Adrenal gland (tissue), 12 donors: ENCODE results near the gene CDYL2. TPM values are rescaled to one million over a fixed set of nuclear protein-coding genes. Genes with fewer than 3 reads are reported as not detected.
"Not testable (repeated sequence)": the region's sequence is repeated elsewhere in the genome, so short reads cannot be mapped to it uniquely, and the experiment has no call there.

Experiments used
- DNase-seq, 7 donors: peaks; one replicate each; pipeline ENCODE4 v3.0.0-alpha.2; 2019 to 2020
- H3K27ac ChIP-seq, 5 donors: fragments of 200-600 bp; sonication (generic) in 4 of 5; 1 replicate in 3 of 5; 2 replicates in 2 of 5; pipeline versions ENCODE4 v1.5.1 to v1.8.0; 2016 to 2020; ENCODE audit warnings: mild to moderate bottlenecking in 1 of 5
- H3K27me3 ChIP-seq: fragments of 200-600 bp; 2 replicates; pipeline ENCODE4 v1.8.0; 2021
- H3K36me3 ChIP-seq, 2 donors: fragments of 200-600 bp; replicated peaks in 1 of 2; 1 replicate in 1 of 2; 2 replicates in 1 of 2; pipeline versions ENCODE4 v1.5.1 to v1.8.0; 2018 to 2022
- H3K4me1 ChIP-seq, 2 donors: fragments of 200-600 bp; replicated peaks in 1 of 2; 1 replicate in 1 of 2; 2 replicates in 1 of 2; pipeline versions ENCODE4 v1.5.1 to v1.8.0; 2018 to 2021
- H3K4me3 ChIP-seq, 4 donors: fragments of 200-600 bp; sonication (generic) in 3 of 4; one replicate each; pipeline ENCODE4 v1.5.1; 2016 to 2018
- H3K9me3 ChIP-seq, 3 donors: fragments of 200-600 bp; sonication (generic) in 1 of 3; replicated peaks in 1 of 3; 1 replicate in 2 of 3; 2 replicates in 1 of 3; pipeline versions ENCODE4 v1.5.1 to v1.8.0; 2016 to 2021
- POLR2A ChIP-seq, 2 donors: fragments of 450-650 bp; IDR thresholded peaks; one replicate each; pipeline ENCODE4 v1.6.1; 2017; ENCODE audit warnings: antibody characterized with exemption in 2 of 2, mild to moderate bottlenecking in 2 of 2, moderate library complexity in 1 of 2
- WGBS, 4 donors: extraction: QIAGEN DNeasy Blood & Tissue Kit in 2 of 4; methylation state at CpG; one replicate each; pipeline versions ENCODE4 v1.1.5 to v1.1.7; 2013 to 2017; 5-methylcytosine and 5-hydroxymethylcytosine counted together
- intact Hi-C, 2 donors: fragments of 100-400 bp; cut with DNase I; formaldehyde crosslinking; loops; one replicate each; pipeline versions ENCODE4 v1.14.1 to v1.15.0; 2022 to 2023
- polyA plus RNA-seq, 3 donors: library from polyadenylated mRNA; stranded (reverse); fragments of 200-250 nt in 2 of 3; fragments of 350-450 nt in 1 of 3; fragmentation: Illumina TruSeq in 1 of 3; extraction: RNeasy Lipid Tissue Mini Kit (QIAGEN cat#74804) in 1 of 3; gene quantifications; one replicate each; pipeline ENCODE4 v1.2.3, GENCODE V29; 2013 to 2014
- total RNA-seq, 9 donors: library from RNA; depleted of rRNA in 4 of 9; stranded (reverse); fragments of >200 nt in 4 of 9; fragments of 120-200 nt in 1 of 9; fragmentation: NEBNext Ultra II Directional in 1 of 9; extraction: Animal tissue kit (Norgen Biotek cat#: 25700) in 1 of 9; gene quantifications; one replicate each; pipeline versions ENCODE4 v1.1.0 to v1.2.4, GENCODE V29; 2013 to 2023
- TF ChIP-seq, protein P1 (sequence below), 6 experiments: fragments of 450-650 bp in 4 of 6; fragments of 200-600 bp in 2 of 6; sonication (generic) in 1 of 6; IDR thresholded peaks; 1 replicate in 5 of 6; 2 replicates in 1 of 6; pipeline versions ENCODE4 v1.5.1 to v1.8.0; 2016 to 2021; ENCODE audit warnings: antibody characterized with exemption in 6 of 6, mild to moderate bottlenecking in 2 of 6, moderate library complexity in 1 of 6
- donor health status: healthy with polysubstance abuse.
- donor health status: Bipolar disorder and iron deficiency.
- donor health status: DM: yes; HTN: yes; CAD: no.
- donor health status: DM: no; HTN: no; CAD: no.
- donor health status: DM: no; HTN: no; CAD: no.
- donor health status: DM: yes; HTN: yes; CAD: no.

Gene CDYL2
- total and polyA plus RNA-seq, 12 donors = 0.61 to 14.0 (median 7.6) TPM

DNA sequence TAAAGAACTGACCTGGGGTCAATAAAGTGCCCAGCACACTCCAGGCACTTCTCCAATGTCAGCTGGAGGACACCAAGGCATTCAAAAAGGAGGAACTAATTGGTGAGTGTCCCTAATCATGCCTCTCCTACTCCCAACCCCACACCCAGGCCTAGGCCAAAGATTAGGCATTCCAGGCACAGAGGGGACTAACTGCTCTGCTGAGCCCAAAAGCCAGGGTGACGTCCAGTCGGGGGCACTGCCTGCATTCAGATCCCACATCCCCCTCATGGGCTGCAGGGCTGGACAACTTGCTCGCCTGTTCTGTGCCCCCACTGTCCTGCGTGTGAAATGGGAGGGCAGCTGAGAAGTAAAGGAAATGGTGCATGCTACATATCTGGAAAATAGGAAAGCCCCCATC lies 148.2 kb downstream of the CDYL2 start:
- no peak overlapping the region for H3K27ac ChIP-seq
- TF ChIP-seq, protein P1, sequence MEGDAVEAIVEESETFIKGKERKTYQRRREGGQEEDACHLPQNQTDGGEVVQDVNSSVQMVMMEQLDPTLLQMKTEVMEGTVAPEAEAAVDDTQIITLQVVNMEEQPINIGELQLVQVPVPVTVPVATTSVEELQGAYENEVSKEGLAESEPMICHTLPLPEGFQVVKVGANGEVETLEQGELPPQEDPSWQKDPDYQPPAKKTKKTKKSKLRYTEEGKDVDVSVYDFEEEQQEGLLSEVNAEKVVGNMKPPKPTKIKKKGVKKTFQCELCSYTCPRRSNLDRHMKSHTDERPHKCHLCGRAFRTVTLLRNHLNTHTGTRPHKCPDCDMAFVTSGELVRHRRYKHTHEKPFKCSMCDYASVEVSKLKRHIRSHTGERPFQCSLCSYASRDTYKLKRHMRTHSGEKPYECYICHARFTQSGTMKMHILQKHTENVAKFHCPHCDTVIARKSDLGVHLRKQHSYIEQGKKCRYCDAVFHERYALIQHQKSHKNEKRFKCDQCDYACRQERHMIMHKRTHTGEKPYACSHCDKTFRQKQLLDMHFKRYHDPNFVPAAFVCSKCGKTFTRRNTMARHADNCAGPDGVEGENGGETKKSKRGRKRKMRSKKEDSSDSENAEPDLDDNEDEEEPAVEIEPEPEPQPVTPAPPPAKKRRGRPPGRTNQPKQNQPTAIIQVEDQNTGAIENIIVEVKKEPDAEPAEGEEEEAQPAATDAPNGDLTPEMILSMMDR (IDR thresholded peaks at IDR 0.05) = no peak
- no peak for TF ChIP-seq POLR2A (IDR thresholded peaks at IDR 0.05)
- no peak for DNase-seq
- no peaks in the 10 kb centered on the region for H3K27me3 ChIP-seq
- intact Hi-C loops = no loop called here
- 81 to 91% (median 83%) methylated on average over 4 of the region's 4 CpGs for WGBS, 4 donors
- no peak overlapping the region for H3K4me3 ChIP-seq
- no peaks in the 10 kb centered on the region for H3K4me1 ChIP-seq
- H3K9me3 ChIP-seq = peaks cover 0 to 6% (median 0%) of the 10 kb centered on the region in 3 donors
- H3K36me3 ChIP-seq = no peaks in the 10 kb centered on the region

DNA sequence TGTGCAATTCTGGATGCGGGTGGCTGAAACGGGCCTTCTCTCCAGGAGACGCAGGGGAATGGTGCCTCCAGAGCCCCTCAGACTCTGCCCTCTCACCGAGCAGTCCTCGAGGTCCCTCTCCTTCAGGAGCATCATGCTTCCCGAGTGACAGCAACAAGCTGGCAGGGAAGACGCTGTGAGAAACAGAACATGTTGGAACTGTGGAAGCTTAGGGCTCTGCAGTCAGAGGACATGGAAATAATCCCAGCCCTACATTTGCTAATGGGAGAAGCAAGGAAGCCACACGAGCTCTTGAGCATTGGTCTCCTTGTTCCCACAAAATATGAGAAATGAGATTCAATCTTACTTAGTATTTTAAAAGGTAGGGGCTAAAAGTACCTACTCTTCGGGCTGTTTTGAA lies 148.6 kb downstream of the CDYL2 start:
- Histone ChIP-seq H3K4me1 (no peaks in the 10 kb centered on the region), H3K36me3 (no peaks in the 10 kb centered on the region), H3K27me3 (no peaks in the 10 kb centered on the region), H3K9me3 (peaks cover 0 to 6% (median 0%) of the 10 kb centered on the region in 3 donors), H3K4me3 (no peak overlapping the region), H3K27ac (no peak overlapping the region)
- 86 to 93% (median 90%) methylated on average over 5 to 9 of the region's 9 CpGs for WGBS, 4 donors
- no peak for DNase-seq
- TF ChIP-seq POLR2A (IDR thresholded peaks at IDR 0.05) = no peak
- TF ChIP-seq, protein P1 (IDR thresholded peaks at IDR 0.05) = no peak
- intact Hi-C loops = no loop called here

DNA sequence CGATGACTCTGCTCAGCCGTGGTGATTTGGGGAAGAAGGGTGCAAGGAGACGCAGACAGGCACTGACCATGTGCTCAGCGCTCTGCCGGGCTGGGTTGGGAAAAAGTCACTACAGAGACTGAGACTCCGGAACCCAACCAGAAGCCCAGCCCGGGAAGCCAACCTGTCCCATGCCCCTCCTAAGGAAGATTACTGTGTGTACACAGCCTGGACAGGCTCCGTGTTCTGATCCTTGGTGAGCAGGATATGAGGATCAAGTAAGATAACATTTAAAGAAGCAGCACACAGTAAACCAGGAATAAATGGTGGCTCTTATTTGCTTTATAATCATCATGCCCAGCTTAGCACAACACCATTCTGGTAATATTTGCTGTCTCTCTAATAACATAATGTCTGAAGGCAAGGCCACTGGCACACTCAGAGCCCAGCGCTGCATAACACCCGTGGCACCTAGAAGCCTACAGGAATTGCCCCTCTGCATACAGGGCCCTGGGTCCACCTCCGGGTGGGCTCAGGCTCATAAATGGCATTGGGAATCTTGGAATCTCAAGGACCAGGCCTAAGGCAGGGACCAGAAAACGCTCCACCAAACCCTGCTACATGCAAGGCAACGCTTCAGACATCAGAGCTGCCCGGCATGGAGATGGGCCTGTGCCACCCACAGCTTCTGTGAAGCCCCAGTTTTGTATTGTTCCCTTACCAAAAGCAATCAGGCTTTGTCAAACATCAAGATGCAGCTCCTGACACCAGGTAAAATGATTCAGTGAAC lies 150.1 kb downstream of the CDYL2 start:
- H3K4me3 ChIP-seq = no peak overlapping the region
- no peak overlapping the region for H3K27ac ChIP-seq
- peaks cover 0 to 3% (median 0%) of the 10 kb centered on the region in 3 donors for H3K9me3 ChIP-seq
- H3K36me3 ChIP-seq = no peaks in the 10 kb centered on the region
- TF ChIP-seq, protein P1 (IDR thresholded peaks at IDR 0.05) = no peak
- no peak for TF ChIP-seq POLR2A (IDR thresholded peaks at IDR 0.05)
- intact Hi-C loops = no loop called here
- 92 to 97% (median 94%) methylated on average over 7 to 14 of the region's 14 CpGs for WGBS, 4 donors
- H3K4me1 ChIP-seq = no peaks in the 10 kb centered on the region
- no peak for DNase-seq
- H3K27me3 ChIP-seq = no peaks in the 10 kb centered on the region

DNA sequence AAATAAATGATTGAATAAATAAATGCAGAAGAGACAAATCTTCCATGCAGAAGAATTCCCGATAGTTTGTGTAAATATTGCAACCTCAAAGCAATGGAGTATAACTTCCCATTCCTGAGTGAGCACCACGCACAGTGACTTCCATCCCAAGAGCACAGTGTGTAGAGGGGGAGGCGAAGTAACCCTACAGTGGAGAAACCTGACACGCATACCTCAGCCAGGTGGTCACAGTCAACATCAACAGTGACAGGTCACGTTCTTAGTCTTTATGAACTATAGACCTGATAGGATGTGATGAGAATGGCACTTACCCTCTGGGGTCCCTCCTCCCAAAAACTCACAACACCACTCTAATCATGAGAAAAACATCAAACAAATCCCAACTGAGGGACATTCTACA lies 152.0 kb downstream of the CDYL2 start:
- TF ChIP-seq, protein P1 (IDR thresholded peaks at IDR 0.05) = no peak
- no peak for TF ChIP-seq POLR2A (IDR thresholded peaks at IDR 0.05)
- Histone ChIP-seq H3K4me3 (no peak overlapping the region), H3K36me3 (no peaks in the 10 kb centered on the region), H3K27ac (no peak overlapping the region), H3K9me3 (peaks cover 0 to 3% (median 0%) of the 10 kb centered on the region in 3 donors), H3K4me1 (no peaks in the 10 kb centered on the region), H3K27me3 (no peaks in the 10 kb centered on the region)
- 88 to 95% (median 93%) methylated on average over 5 of the region's 5 CpGs for WGBS, 4 donors
- DNase-seq = no peak
- intact Hi-C loops = no loop called here

DNA sequence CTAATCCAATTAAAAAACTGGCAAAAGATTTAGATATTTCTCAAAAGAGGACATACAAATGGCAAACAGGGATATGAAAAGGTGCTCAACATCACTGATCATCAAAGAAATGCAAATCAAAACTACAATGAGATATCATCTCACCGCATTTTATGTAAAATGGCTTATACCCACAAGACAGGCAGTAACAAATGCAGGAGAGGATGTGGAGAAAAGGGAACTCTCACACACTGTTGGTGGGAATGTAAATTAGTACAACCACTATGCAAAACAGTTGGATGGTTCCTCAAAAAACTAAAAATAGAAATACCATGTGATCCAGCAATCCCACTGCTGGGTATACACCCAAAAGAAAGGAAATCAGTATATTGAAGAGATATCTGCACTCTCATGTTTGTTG lies 154.1 kb downstream of the CDYL2 start:
- DNase-seq, H3K4me3 ChIP-seq, H3K36me3 ChIP-seq, intact Hi-C loops, H3K4me1 ChIP-seq, H3K9me3 ChIP-seq, H3K27me3 ChIP-seq, H3K27ac ChIP-seq: not testable (repeated sequence)
- WGBS, 4 donors = 78 to 88% (median 79%) methylated on average over 1 of the region's 1 CpG
